A549 (cell line): Measurements from ENCODE around the gene TP53I3. TPM values are rescaled to one million over a fixed set of nuclear protein-coding genes. Genes with fewer than 3 reads are reported as not detected.

ENCODE experiments used
- ATAC-seq, 2 experiments: fragments of 200-7000 bp in 1 of 2; fragments of >200 bp in 1 of 2; cut with Nextera tagmentation in 1 of 2; cut with Tn5 transposase in 1 of 2; 3 replicates each; pipeline versions ENCODE4 v1.8.0 to v1.9.1; 2018 to 2020; ENCODE audit warnings: mild to moderate bottlenecking in 1 of 2, moderate library complexity in 1 of 2
- CTCF ChIA-PET: fragments of 300-600 bp; sonication (Branson Sonifier 250); formaldehyde crosslinking; extraction: SDS; loops from one replicate; lab custom pipeline; 2021; ENCODE audit warnings: antibody characterized with exemption, inconsistent platforms; lab: Yijun Ruan, JAX
- POLR2A ChIA-PET: fragments of 350-600 bp; formaldehyde crosslinking; extraction: SDS; loops from one replicate; lab custom pipeline; 2021; ENCODE audit warnings: antibody characterized with exemption, inconsistent platforms; lab: Yijun Ruan, JAX
- DNase-seq, 2 experiments: peaks; one replicate each; pipeline versions ENCODE4 v3.0.0 to v3.0.0-alpha.2; 2011 to 2016; ENCODE audit warnings: low read depth in 1 of 2, low spot score in 1 of 2
- FAIRE-seq: peaks from 2 replicates; lab custom pipeline; 2011; peaks lifted over from hg19 to GRCh38; lab: Jason Lieb, UNC
- H3K27ac ChIP-seq, 2 experiments: fragments of >200 bp; sonication (Bioruptor Twin); formaldehyde crosslinking; 3 replicates each; pipeline ENCODE4 v1.5.1; 2016 to 2017
- H3K4me1 ChIP-seq: fragments of >200 bp; sonication (Bioruptor Twin); formaldehyde crosslinking; 3 replicates; pipeline ENCODE4 v1.6.1; 2016
- H3K4me2 ChIP-seq: fragments of >200 bp; sonication (Bioruptor Twin); formaldehyde crosslinking; 3 replicates; pipeline ENCODE4 v1.6.1; 2016
- H3K4me3 ChIP-seq: fragments of >200 bp; sonication (Bioruptor Twin); formaldehyde crosslinking; 3 replicates; pipeline ENCODE4 v1.5.1; 2016
- H3K9me3 ChIP-seq: fragments of >200 bp; sonication (Bioruptor Twin); formaldehyde crosslinking; 3 replicates; pipeline ENCODE4 v1.6.1; 2016
- CBX8 ChIP-seq: fragments of 200-600 bp; sonication (generic); IDR thresholded peaks from 2 replicates; pipeline ENCODE4 v1.6.1; 2016
- CHD2 ChIP-seq: fragments of 150-350 bp; IDR thresholded peaks from 2 replicates; pipeline ENCODE4 v1.6.1; 2014; ENCODE audit warnings: low read length; ENCODE audit not compliant: partially characterized antibody
- EP300 ChIP-seq, 2 experiments: fragments of >200 bp; sonication (Bioruptor Twin); formaldehyde crosslinking; IDR thresholded peaks; 2 replicates in 1 of 2; 3 replicates in 1 of 2; pipeline ENCODE4 v1.6.1; 2016 to 2017
- ESRRA ChIP-seq: fragments of 150-350 bp; IDR thresholded peaks from 2 replicates; pipeline ENCODE4 v1.6.1; 2014; ENCODE audit warnings: mild to moderate bottlenecking, low read length, borderline replicate concordance
- FOSB ChIP-seq: fragments of 250-450 bp; sonication (Bioruptor Pico); IDR thresholded peaks from 2 replicates; pipeline ENCODE4 v1.5.0; 2020; ENCODE audit warnings: mild to moderate bottlenecking, moderate library complexity
- FOSL2 ChIP-seq, 2 experiments: fragments of 450-650 bp in 1 of 2; fragments of >200 bp in 1 of 2; sonication (Bioruptor Twin) in 1 of 2; formaldehyde crosslinking; IDR thresholded peaks; 2 replicates each; pipeline versions ENCODE4 v1.5.0 to v1.6.1; 2016 to 2020; ENCODE audit warnings: mild to moderate bottlenecking in 1 of 2, moderate library complexity in 1 of 2
- JUN ChIP-seq, 2 experiments: fragments of >200 bp; sonication (Bioruptor Twin); formaldehyde crosslinking; IDR thresholded peaks; 2 replicates in 1 of 2; 3 replicates in 1 of 2; pipeline ENCODE4 v1.6.1; 2016 to 2017
- KDM5A ChIP-seq: fragments of 200-600 bp; sonication (generic); IDR thresholded peaks from 2 replicates; pipeline ENCODE4 v1.6.1; 2016; ENCODE audit warnings: antibody characterized with exemption, mild to moderate bottlenecking
- MAFK ChIP-seq: fragments of 450-650 bp; IDR thresholded peaks from 2 replicates; pipeline ENCODE4 v1.6.1; 2014; ENCODE audit not compliant: partially characterized antibody
- MAZ ChIP-seq: fragments of 150-350 bp; IDR thresholded peaks from 2 replicates; pipeline ENCODE4 v1.6.1; 2014; ENCODE audit warnings: antibody characterized with exemption, low read depth, low read length, borderline replicate concordance
- MYC ChIP-seq: IDR thresholded peaks from 2 replicates; pipeline ENCODE4 v1.6.1; 2012; ENCODE audit warnings: mild to moderate bottlenecking, inconsistent platforms, low read length, improper control_type of control experiment, borderline replicate concordance
- NFE2L2 ChIP-seq: fragments of 150-350 bp; conservative IDR thresholded peaks from 2 replicates; pipeline ENCODE4 v1.6.1; 2014; ENCODE audit warnings: low read length
- NPAS2 ChIP-seq: fragments of 250-450 bp; sonication (Bioruptor Pico); IDR thresholded peaks from 2 replicates; pipeline ENCODE4 v1.8.0; 2022; ENCODE audit warnings: mild to moderate bottlenecking, moderate library complexity, borderline replicate concordance
- POLR2A ChIP-seq: IDR thresholded peaks from 2 replicates; pipeline ENCODE4 v1.6.1; 2012; ENCODE audit warnings: mild to moderate bottlenecking, low read length
- RARB ChIP-seq: fragments of 250-450 bp; sonication (Bioruptor Pico); IDR thresholded peaks from 2 replicates; pipeline ENCODE4 v1.8.0; 2021; ENCODE audit warnings: mild to moderate bottlenecking, moderate library complexity
- RFX5 ChIP-seq: fragments of 450-650 bp; IDR thresholded peaks from 2 replicates; pipeline ENCODE4 v1.7.1; 2014; ENCODE audit warnings: antibody characterized with exemption, mild to moderate bottlenecking, moderate library complexity
- SMC3 ChIP-seq: fragments of >200 bp; sonication (Bioruptor Twin); formaldehyde crosslinking; IDR thresholded peaks from 3 replicates; pipeline ENCODE4 v1.6.1; 2018; ENCODE audit warnings: inconsistent platforms
- TFCP2L1 ChIP-seq: fragments of 250-450 bp; sonication (Bioruptor Pico); IDR thresholded peaks from 2 replicates; pipeline ENCODE4 v1.5.0; 2021; ENCODE audit warnings: mild to moderate bottlenecking
- TP53 ChIP-seq: fragments of 250-450 bp; sonication (Bioruptor Pico); IDR thresholded peaks from 2 replicates; pipeline ENCODE4 v1.5.0; 2021; ENCODE audit warnings: mild to moderate bottlenecking, moderate library complexity
- ZC3H11A ChIP-seq: fragments of 450-650 bp; IDR thresholded peaks from 2 replicates; pipeline ENCODE4 v1.6.1; 2014; ENCODE audit warnings: antibody characterized with exemption, mild to moderate bottlenecking
- ZFP36 ChIP-seq: fragments of 450-650 bp; IDR thresholded peaks from 2 replicates; pipeline ENCODE4 v1.6.1; 2014; ENCODE audit warnings: borderline replicate concordance; ENCODE audit not compliant: partially characterized antibody
- WGBS: methylation state at CpG from one replicate; pipeline ENCODE4 v1.1.6; 2017; ENCODE audit errors: missing lambda C conversion rate; 5-methylcytosine and 5-hydroxymethylcytosine counted together
- polyA plus RNA-seq, 4 experiments: library from polyadenylated mRNA; depleted of rRNA in 3 of 4; stranded (reverse); fragments of >200 nt; fragmentation: RNase III in 1 of 4; extraction: RNeasy Plus Mini Kit Qiagen cat#74134 plus additional on column Dnase treatment in 1 of 4; gene quantifications; 2 replicates in 3 of 4; 3 replicates in 1 of 4; pipeline ENCODE4 v1.2.3, GENCODE V29; 2011 to 2017
- TF ChIP-seq, protein P1 (sequence below): fragments of >200 bp; sonication (Bioruptor Twin); formaldehyde crosslinking; IDR thresholded peaks from 3 replicates; pipeline ENCODE4 v1.6.1; 2016
- TF ChIP-seq, protein P2 (sequence below): IDR thresholded peaks from 2 replicates; pipeline ENCODE4 v1.6.1; 2012; ENCODE audit warnings: low read depth, borderline replicate concordance
- TF ChIP-seq, protein P3 (sequence below): fragments of 200-600 bp; sonication (generic); IDR thresholded peaks from 2 replicates; pipeline ENCODE4 v1.6.1; 2016; ENCODE audit warnings: antibody characterized with exemption, mild to moderate bottlenecking, moderate library complexity
- TF ChIP-seq, protein P4 (sequence below): fragments of >200 bp; sonication (Bioruptor Twin); formaldehyde crosslinking; IDR thresholded peaks from 3 replicates; pipeline ENCODE4 v1.5.1; 2016

Gene TP53I3
- polyA plus RNA-seq, 2 of the 4 experiments (the other 2 are of a cell fraction), result 93.7 to 173 TPM

DNA sequence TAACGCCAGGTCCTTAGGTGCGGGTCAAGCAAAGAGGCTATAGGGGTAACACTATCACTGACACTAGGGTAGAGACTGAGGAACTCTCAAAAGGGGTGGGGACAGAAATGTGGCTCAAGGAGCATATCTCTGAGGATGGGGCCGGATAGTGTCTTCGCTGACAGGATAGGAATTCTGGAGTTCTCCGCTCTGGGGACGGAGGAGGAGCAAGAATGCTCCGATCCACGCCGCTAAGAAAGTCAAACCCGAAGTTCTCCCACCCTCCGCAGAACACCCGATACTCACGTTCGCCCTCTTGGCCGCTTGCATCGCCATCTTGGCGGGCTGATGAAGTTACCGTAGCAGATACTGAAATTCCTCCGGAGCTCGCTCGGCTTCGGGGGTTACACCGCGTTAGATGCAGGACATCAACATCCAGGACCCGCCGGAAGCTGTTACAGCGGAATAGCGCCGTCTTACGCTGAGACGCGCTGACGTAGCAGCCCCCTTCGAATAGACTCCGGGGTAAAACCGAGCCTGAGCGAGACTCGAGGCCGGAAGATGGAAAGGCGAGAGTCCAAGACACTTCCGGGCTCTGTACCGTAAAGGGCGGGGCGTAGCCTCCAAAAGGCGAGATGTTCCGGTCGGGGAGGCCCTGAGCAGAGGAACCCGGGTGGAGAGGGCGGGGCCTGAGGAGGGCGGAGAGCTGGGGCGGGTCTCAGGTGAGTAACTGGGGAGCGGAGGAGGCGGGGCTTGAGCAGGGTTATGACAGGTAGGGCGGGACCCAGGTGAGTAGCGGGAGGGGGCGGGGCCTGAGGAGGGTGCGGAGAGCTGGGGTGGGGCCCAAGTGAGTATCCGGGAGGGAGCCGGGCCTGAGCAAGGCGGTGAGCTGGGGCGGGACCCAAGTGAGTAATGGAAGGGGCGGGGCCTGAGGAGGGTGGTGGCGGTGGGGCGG is 8.5 kb downstream of the TP53I3 start, which contains the start of gene SF3B6 (continued):
- TF ChIP-seq, protein P1, sequence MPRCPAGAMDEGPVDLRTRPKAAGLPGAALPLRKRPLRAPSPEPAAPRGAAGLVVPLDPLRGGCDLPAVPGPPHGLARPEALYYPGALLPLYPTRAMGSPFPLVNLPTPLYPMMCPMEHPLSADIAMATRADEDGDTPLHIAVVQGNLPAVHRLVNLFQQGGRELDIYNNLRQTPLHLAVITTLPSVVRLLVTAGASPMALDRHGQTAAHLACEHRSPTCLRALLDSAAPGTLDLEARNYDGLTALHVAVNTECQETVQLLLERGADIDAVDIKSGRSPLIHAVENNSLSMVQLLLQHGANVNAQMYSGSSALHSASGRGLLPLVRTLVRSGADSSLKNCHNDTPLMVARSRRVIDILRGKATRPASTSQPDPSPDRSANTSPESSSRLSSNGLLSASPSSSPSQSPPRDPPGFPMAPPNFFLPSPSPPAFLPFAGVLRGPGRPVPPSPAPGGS, result peak; percentile 94
- TF ChIP-seq RFX5 (0 out of 2 replicates have a peak, but pooled peaks have one; percentile 50), NPAS2 (CRISPR knock-in tag) (no peak), KDM5A (peak; percentile 70), TFCP2L1 (CRISPR knock-in tag) (no peak; the same call in 1 of the 2 replicates)
- TF ChIP-seq, protein P2, sequence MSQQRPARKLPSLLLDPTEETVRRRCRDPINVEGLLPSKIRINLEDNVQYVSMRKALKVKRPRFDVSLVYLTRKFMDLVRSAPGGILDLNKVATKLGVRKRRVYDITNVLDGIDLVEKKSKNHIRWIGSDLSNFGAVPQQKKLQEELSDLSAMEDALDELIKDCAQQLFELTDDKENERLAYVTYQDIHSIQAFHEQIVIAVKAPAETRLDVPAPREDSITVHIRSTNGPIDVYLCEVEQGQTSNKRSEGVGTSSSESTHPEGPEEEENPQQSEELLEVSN, result peak; percentile 59; the same call in 1 of the 2 replicates

DNA sequence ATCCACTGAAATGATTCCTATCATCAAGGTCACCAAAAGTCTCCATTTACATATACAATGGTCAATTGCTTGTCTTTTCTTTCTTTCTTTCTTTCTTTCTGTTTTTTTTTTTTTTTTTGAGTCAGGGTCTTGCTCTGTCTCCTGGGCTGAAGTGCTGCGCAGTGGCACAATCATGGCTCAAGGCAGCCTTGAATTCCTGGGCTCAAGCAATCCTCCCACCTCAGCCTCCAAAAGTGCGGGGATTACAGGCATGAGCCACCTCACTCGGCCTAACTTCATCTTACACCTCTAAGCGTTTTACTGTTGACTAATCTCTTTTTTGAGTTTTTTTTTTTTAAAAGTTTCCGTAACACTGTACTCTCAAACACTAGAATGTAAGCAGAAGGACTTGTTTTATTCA is 9.4 kb downstream of the TP53I3 start:
- Histone ChIP-seq H3K4me3 (peak overlapping the region; percentile 82), H3K4me1 (peaks cover 19% of the 10 kb centered on the region), H3K4me2 (peak overlapping the region; percentile 68), H3K27ac (peak overlapping the region; percentile 84 to 85), H3K9me3 (no peaks in the 10 kb centered on the region)
- DNase-seq (no peak), FAIRE-seq (no peak), ATAC-seq (no peak)
- ChIA-PET POLR2A (interaction anchor here (2.0 to 2.8 kb wide), 3 partner anchors 9 to 149 kb away, joined by 15 to 72 read pairs (median 28); partner anchors contain the start of genes ATAD2B and TP53I3), CTCF (interaction anchor here (2.6 to 2.9 kb wide), 2 partner anchors 9 to 149 kb away, joined by 11 to 13 read pairs; partner anchors contain the start of genes ATAD2B and TP53I3)
- 43% methylated on average over 5 of the region's 5 CpGs for WGBS
- TF ChIP-seq ZC3H11A (no peak), RARB (CRISPR knock-in tag) (no peak), ZFP36 (no peak), TFCP2L1 (CRISPR knock-in tag) (no peak), FOSB (CRISPR knock-in tag) (no peak), EP300 (IDR thresholded peaks at IDR 0.05) (no peak), POLR2A (no peak), CBX8 (no peak)
- TF ChIP-seq, protein P3, sequence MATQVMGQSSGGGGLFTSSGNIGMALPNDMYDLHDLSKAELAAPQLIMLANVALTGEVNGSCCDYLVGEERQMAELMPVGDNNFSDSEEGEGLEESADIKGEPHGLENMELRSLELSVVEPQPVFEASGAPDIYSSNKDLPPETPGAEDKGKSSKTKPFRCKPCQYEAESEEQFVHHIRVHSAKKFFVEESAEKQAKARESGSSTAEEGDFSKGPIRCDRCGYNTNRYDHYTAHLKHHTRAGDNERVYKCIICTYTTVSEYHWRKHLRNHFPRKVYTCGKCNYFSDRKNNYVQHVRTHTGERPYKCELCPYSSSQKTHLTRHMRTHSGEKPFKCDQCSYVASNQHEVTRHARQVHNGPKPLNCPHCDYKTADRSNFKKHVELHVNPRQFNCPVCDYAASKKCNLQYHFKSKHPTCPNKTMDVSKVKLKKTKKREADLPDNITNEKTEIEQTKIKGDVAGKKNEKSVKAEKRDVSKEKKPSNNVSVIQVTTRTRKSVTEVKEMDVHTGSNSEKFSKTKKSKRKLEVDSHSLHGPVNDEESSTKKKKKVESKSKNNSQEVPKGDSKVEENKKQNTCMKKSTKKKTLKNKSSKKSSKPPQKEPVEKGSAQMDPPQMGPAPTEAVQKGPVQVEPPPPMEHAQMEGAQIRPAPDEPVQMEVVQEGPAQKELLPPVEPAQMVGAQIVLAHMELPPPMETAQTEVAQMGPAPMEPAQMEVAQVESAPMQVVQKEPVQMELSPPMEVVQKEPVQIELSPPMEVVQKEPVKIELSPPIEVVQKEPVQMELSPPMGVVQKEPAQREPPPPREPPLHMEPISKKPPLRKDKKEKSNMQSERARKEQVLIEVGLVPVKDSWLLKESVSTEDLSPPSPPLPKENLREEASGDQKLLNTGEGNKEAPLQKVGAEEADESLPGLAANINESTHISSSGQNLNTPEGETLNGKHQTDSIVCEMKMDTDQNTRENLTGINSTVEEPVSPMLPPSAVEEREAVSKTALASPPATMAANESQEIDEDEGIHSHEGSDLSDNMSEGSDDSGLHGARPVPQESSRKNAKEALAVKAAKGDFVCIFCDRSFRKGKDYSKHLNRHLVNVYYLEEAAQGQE, result no peak
- TF ChIP-seq, protein P2, result no peak

DNA sequence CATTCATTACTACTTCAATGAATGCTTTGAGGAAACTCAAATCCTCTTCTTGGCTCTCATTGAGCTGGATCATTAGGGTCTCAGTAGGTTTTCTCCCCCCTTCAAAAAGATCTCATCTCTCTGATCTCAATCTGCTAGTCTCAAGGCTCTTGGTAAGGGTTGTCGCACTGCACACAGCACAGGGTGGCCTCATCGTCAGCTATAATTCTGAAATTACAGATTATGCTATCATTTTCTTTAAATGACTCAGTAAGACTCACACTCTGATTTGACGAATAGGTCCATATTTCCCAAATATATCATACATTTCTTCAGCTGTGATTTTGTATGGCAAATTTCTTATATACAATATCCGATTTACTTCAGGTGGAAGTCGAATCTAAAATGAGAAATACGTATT is 10.8 kb downstream of the TP53I3 start:
- Histone ChIP-seq H3K27ac (no peak overlapping the region), H3K4me3 (no peak overlapping the region), H3K4me1 (peaks cover 19% of the 10 kb centered on the region), H3K4me2 (no peak overlapping the region), H3K9me3 (no peaks in the 10 kb centered on the region)
- WGBS, result 92% methylated on average over 6 of the region's 6 CpGs
- CTCF ChIA-PET, result interaction anchor here (2.1 to 6.6 kb wide), 2 partner anchors 10 to 147 kb away, joined by 11 to 50 read pairs; partner anchors contain the start of genes ATAD2B and TP53I3
- POLR2A ChIA-PET, result interaction anchor here (1.7 to 2.0 kb wide), 3 partner anchors 10 to 147 kb away, joined by 5 to 11 read pairs (median 6); partner anchors contain the start of genes ATAD2B, TP53I3 and WDCP
- no peak for DNase-seq
- no peak for ATAC-seq
- no peak for FAIRE-seq
- TF ChIP-seq CHD2, result no peak
- no peak for TF ChIP-seq MAFK
- no peak for TF ChIP-seq RFX5
- no peak for TF ChIP-seq TP53 (CRISPR knock-in tag)
- TF ChIP-seq ESRRA, result no peak
- no peak for TF ChIP-seq NFE2L2
- TF ChIP-seq MAZ, result no peak
- TF ChIP-seq MYC, result no peak
- TF ChIP-seq, protein P4, sequence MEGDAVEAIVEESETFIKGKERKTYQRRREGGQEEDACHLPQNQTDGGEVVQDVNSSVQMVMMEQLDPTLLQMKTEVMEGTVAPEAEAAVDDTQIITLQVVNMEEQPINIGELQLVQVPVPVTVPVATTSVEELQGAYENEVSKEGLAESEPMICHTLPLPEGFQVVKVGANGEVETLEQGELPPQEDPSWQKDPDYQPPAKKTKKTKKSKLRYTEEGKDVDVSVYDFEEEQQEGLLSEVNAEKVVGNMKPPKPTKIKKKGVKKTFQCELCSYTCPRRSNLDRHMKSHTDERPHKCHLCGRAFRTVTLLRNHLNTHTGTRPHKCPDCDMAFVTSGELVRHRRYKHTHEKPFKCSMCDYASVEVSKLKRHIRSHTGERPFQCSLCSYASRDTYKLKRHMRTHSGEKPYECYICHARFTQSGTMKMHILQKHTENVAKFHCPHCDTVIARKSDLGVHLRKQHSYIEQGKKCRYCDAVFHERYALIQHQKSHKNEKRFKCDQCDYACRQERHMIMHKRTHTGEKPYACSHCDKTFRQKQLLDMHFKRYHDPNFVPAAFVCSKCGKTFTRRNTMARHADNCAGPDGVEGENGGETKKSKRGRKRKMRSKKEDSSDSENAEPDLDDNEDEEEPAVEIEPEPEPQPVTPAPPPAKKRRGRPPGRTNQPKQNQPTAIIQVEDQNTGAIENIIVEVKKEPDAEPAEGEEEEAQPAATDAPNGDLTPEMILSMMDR, result no peak
- no peak for TF ChIP-seq FOSL2 (IDR thresholded peaks at IDR 0.05)
- no peak for TF ChIP-seq FOSL2 (CRISPR knock-in tag; IDR thresholded peaks at IDR 0.05)
- no peak for TF ChIP-seq JUN (IDR thresholded peaks at IDR 0.05)
- no peak for TF ChIP-seq SMC3
